ENCODE measurements around the gene TMEM171.

DNA sequence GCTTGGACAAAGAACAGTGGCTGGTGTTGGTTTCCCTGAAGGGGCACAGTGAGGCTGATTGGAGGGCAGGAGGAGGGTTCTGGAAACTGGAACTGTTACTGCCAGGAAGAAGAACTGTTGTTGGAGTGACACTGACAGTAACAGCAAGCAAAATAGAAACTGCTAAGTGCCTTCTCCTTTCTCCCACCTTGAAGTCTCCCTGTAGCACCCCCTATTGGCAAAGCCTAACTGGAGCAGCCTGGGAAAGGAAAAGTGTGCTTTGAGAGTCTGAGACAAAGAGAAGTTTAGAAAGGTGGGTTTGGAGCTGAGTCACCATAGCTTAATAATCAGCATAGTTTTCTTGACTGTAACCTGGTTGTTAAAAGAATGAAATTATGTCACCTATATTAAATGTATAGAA is 50.1 kb downstream of the TMEM171 start:
- TF ChIP-seq, protein P1, sequence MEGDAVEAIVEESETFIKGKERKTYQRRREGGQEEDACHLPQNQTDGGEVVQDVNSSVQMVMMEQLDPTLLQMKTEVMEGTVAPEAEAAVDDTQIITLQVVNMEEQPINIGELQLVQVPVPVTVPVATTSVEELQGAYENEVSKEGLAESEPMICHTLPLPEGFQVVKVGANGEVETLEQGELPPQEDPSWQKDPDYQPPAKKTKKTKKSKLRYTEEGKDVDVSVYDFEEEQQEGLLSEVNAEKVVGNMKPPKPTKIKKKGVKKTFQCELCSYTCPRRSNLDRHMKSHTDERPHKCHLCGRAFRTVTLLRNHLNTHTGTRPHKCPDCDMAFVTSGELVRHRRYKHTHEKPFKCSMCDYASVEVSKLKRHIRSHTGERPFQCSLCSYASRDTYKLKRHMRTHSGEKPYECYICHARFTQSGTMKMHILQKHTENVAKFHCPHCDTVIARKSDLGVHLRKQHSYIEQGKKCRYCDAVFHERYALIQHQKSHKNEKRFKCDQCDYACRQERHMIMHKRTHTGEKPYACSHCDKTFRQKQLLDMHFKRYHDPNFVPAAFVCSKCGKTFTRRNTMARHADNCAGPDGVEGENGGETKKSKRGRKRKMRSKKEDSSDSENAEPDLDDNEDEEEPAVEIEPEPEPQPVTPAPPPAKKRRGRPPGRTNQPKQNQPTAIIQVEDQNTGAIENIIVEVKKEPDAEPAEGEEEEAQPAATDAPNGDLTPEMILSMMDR (optimal IDR thresholded peaks at IDR 0.05 in 1 of 3, IDR thresholded peaks at IDR 0.05 in 1 of 3, conservative IDR thresholded peaks at IDR 0.05 in 1 of 3; ENCODE audit: extremely low read depth in 1 of 3, insufficient read depth in 2 of 3, low read length in 3 of 3) = peak; percentile 57 to 75 (median 58)
- TF ChIP-seq EZH2 (IDR thresholded peaks at IDR 0.05; ENCODE audit: low read length) = no peak

All from keratinocyte (primary cell).